Measurements from ENCODE around the gene POLE. TPM values are rescaled to one million over a fixed set of nuclear protein-coding genes. Genes with fewer than 3 reads are reported as not detected.

Gene POLE
- total and polyA plus RNA-seq, 9 of the 15 experiments (the other 6 are each of a cell fraction or from before 2014, with no cell fraction given) = 2.4 to 154 (median 49.6) TPM

DNA sequence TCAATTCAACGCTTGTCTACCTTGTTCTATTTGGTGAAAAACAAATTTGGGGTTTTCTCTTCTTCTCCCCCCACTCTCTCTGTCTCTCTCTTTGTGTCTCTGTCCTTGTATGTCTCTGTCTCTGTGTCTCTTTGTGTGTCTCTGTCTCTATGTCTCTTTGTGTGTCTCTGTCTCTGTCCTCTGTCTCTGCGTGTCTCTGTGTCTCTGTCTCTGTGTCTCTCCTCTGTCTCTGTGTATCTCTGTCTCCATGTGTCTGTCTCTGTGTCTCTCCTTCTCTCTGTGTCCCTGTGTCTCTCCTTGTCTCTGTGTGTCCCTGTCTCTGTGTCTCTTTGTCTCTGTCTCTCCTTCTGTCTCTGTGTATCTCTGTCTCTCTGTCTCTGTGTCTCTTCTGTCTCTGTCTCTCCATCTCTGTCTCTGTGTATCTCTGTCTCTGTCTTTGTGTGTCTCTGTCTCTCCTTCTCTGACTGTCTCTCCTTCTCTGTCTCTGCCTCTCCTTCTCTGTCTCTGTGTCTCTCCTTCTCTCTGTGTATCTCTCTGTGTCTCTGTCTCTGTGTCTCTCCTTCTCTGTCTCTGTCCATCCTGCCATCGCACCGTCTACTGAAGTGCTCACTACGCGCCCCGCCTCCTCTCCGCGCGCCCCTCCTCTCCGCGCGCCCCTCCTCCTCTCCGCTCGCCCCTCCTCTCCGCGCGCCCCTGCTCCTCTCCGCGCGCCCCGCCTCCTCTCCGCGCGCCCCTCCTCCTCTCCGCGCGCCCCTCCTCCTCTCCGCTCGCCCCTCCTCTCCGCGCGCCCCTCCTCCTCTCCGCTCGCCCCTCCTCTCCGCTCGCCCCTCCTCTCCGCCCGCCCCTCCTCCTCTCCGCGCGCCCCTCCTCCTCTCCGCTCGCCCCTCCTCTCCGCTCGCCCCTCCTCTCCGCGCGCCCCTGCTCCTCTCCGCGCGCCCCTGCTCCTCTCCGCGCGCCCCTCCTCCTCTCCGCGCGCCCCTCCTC, 89.5 kb downstream of the POLE start (continued):
- no peak for TF ChIP-seq CAMTA2 (CRISPR knock-in tag; conservative IDR thresholded peaks at IDR 0.05)
- TF ChIP-seq NR2C1 (IDR thresholded peaks at IDR 0.05) = no peak
- TF ChIP-seq NR2C1 (tag; IDR thresholded peaks at IDR 0.05) = no peak
- TF ChIP-seq EWSR1 (IDR thresholded peaks at IDR 0.05; ENCODE audit: borderline replicate concordance, low read depth, partially characterized antibody) = no peak
- TF ChIP-seq TAL1 (IDR thresholded peaks at IDR 0.05) = no peak
- TF ChIP-seq, protein P1, sequence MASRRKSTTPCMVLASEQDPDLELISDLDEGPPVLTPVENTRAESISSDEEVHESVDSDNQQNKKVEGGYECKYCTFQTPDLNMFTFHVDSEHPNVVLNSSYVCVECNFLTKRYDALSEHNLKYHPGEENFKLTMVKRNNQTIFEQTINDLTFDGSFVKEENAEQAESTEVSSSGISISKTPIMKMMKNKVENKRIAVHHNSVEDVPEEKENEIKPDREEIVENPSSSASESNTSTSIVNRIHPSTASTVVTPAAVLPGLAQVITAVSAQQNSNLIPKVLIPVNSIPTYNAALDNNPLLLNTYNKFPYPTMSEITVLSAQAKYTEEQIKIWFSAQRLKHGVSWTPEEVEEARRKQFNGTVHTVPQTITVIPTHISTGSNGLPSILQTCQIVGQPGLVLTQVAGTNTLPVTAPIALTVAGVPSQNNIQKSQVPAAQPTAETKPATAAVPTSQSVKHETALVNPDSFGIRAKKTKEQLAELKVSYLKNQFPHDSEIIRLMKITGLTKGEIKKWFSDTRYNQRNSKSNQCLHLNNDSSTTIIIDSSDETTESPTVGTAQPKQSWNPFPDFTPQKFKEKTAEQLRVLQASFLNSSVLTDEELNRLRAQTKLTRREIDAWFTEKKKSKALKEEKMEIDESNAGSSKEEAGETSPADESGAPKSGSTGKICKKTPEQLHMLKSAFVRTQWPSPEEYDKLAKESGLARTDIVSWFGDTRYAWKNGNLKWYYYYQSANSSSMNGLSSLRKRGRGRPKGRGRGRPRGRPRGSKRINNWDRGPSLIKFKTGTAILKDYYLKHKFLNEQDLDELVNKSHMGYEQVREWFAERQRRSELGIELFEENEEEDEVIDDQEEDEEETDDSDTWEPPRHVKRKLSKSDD (conservative IDR thresholded peaks at IDR 0.05; ENCODE audit: low read length) = no peak
- TF ChIP-seq, protein P2, sequence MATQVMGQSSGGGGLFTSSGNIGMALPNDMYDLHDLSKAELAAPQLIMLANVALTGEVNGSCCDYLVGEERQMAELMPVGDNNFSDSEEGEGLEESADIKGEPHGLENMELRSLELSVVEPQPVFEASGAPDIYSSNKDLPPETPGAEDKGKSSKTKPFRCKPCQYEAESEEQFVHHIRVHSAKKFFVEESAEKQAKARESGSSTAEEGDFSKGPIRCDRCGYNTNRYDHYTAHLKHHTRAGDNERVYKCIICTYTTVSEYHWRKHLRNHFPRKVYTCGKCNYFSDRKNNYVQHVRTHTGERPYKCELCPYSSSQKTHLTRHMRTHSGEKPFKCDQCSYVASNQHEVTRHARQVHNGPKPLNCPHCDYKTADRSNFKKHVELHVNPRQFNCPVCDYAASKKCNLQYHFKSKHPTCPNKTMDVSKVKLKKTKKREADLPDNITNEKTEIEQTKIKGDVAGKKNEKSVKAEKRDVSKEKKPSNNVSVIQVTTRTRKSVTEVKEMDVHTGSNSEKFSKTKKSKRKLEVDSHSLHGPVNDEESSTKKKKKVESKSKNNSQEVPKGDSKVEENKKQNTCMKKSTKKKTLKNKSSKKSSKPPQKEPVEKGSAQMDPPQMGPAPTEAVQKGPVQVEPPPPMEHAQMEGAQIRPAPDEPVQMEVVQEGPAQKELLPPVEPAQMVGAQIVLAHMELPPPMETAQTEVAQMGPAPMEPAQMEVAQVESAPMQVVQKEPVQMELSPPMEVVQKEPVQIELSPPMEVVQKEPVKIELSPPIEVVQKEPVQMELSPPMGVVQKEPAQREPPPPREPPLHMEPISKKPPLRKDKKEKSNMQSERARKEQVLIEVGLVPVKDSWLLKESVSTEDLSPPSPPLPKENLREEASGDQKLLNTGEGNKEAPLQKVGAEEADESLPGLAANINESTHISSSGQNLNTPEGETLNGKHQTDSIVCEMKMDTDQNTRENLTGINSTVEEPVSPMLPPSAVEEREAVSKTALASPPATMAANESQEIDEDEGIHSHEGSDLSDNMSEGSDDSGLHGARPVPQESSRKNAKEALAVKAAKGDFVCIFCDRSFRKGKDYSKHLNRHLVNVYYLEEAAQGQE (IDR thresholded peaks at IDR 0.05; ENCODE audit: borderline replicate concordance) = no peak
- TF ChIP-seq, protein P2 (CRISPR knock-in tag; IDR thresholded peaks at IDR 0.05; ENCODE audit: low read depth) = no peak
- TF ChIP-seq OTX1 (CRISPR knock-in tag; IDR thresholded peaks at IDR 0.05) = peak; percentile 52; the same call in 1 of the 2 replicates
- no peak for TF ChIP-seq POLR2H (tag; IDR thresholded peaks at IDR 0.05; ENCODE audit: low read depth)
- TF ChIP-seq ETV6 (IDR thresholded peaks at IDR 0.05; ENCODE audit: borderline replicate concordance in 1 of 2, low read depth in 2 of 2, low read length in 1 of 2) = no peak
- no peak for TF ChIP-seq ETV6 (CRISPR knock-in tag; IDR thresholded peaks at IDR 0.05; ENCODE audit: borderline replicate concordance)
- TF ChIP-seq ZNF121 (CRISPR knock-in tag; conservative IDR thresholded peaks at IDR 0.05) = no peak
- TF ChIP-seq ZC3H8 (IDR thresholded peaks at IDR 0.05) = no peak
- no peak for TF ChIP-seq LCOR (CRISPR knock-in tag; IDR thresholded peaks at IDR 0.05)
- no peak for TF ChIP-seq MTA2 (IDR thresholded peaks at IDR 0.05; ENCODE audit: low read depth)
- no peak for TF ChIP-seq MEF2A (IDR thresholded peaks at IDR 0.05; ENCODE audit: control insufficient read depth, low read depth, low read length)
- TF ChIP-seq ZNF274 (IDR thresholded peaks at IDR 0.05; ENCODE audit: borderline replicate concordance, low read depth, low read length) = no peak
- TF ChIP-seq FOSL1 (tag; conservative IDR thresholded peaks at IDR 0.05) = no peak
